HEK293 (cell line): Measurements from ENCODE around the gene OTP.
A peak's percentile ranks its signal among the peaks of the same experiment; 100 is the strongest.

Source experiments
- EGR2 ChIP-seq: fragments of 450-650 bp; formaldehyde crosslinking; IDR thresholded peaks from 2 replicates; pipeline ENCODE4 v1.5.1; 2016; ENCODE audit warnings: low read depth, missing biosample characterization, missing genetic modification characterization
- FEZF1 ChIP-seq: fragments of 450-650 bp; formaldehyde crosslinking; IDR thresholded peaks from 2 replicates; pipeline ENCODE4 v1.5.1; 2016; ENCODE audit warnings: missing biosample characterization, missing genetic modification characterization
- GLI2 ChIP-seq: fragments of 450-650 bp; formaldehyde crosslinking; IDR thresholded peaks from 2 replicates; pipeline ENCODE4; 2017; ENCODE audit warnings: missing biosample characterization, missing genetic modification characterization, low read depth, borderline replicate concordance
- KLF7 ChIP-seq: fragments of 450-650 bp; formaldehyde crosslinking; IDR thresholded peaks from 2 replicates; pipeline ENCODE4 v1.5.1; 2016; ENCODE audit warnings: missing biosample characterization, missing genetic modification characterization, borderline replicate concordance
- KLF9 ChIP-seq: fragments of 450-650 bp; formaldehyde crosslinking; IDR thresholded peaks from 2 replicates; pipeline ENCODE4 v1.5.1; 2016; ENCODE audit warnings: missing biosample characterization, missing genetic modification characterization, low read depth
- REPIN1 ChIP-seq: fragments of 450-650 bp; formaldehyde crosslinking; IDR thresholded peaks from 2 replicates; pipeline ENCODE4 v1.5.1; 2017; ENCODE audit warnings: missing biosample characterization, missing genetic modification characterization, low read depth
- SCRT1 ChIP-seq: fragments of 450-650 bp; formaldehyde crosslinking; IDR thresholded peaks from 2 replicates; pipeline ENCODE4 v1.5.1; 2016; ENCODE audit warnings: missing biosample characterization, missing genetic modification characterization, borderline replicate concordance
- YY1 ChIP-seq: fragments of 450-650 bp; formaldehyde crosslinking; IDR thresholded peaks from 2 replicates; pipeline ENCODE4 v1.5.1; 2018; ENCODE audit warnings: missing biosample characterization, missing genetic modification characterization
- YY2 ChIP-seq: fragments of 450-650 bp; formaldehyde crosslinking; IDR thresholded peaks from 2 replicates; pipeline ENCODE4 v1.5.1; 2016; ENCODE audit warnings: missing biosample characterization, missing genetic modification characterization
- ZBTB17 ChIP-seq: fragments of 450-650 bp; formaldehyde crosslinking; IDR thresholded peaks from 2 replicates; pipeline ENCODE4 v1.5.1; 2016; ENCODE audit warnings: missing biosample characterization, missing genetic modification characterization
- ZNF112 ChIP-seq: fragments of 450-650 bp; formaldehyde crosslinking; IDR thresholded peaks from 2 replicates; pipeline ENCODE4 v1.5.0; 2017; ENCODE audit warnings: missing biosample characterization, missing genetic modification characterization
- ZNF114 ChIP-seq: fragments of 450-650 bp; formaldehyde crosslinking; IDR thresholded peaks from 2 replicates; pipeline ENCODE4 v1.5.0; 2017; ENCODE audit warnings: missing biosample characterization, missing genetic modification characterization
- ZNF157 ChIP-seq: fragments of 450-650 bp; formaldehyde crosslinking; IDR thresholded peaks from 2 replicates; pipeline ENCODE4 v1.5.1; 2016; ENCODE audit warnings: missing biosample characterization, missing genetic modification characterization
- ZNF175 ChIP-seq: fragments of 450-650 bp; formaldehyde crosslinking; IDR thresholded peaks from 2 replicates; pipeline ENCODE4 v1.5.1; 2016; ENCODE audit warnings: missing biosample characterization, missing genetic modification characterization
- ZNF24 ChIP-seq: fragments of 450-650 bp; formaldehyde crosslinking; IDR thresholded peaks from 2 replicates; pipeline ENCODE4 v1.5.1; 2016; ENCODE audit warnings: missing biosample characterization, missing genetic modification characterization
- ZNF274 ChIP-seq, 2 experiments: fragments of 200-500 bp in 1 of 2; fragments of 450-650 bp in 1 of 2; sonication (Bioruptor generic) in 1 of 2; formaldehyde crosslinking in 1 of 2; IDR thresholded peaks; 2 replicates each; pipeline versions ENCODE4 v1.5.1 to v1.6.1; 2014 to 2016; ENCODE audit warnings: borderline replicate concordance in 1 of 2, inconsistent platforms in 1 of 2, low read length in 1 of 2, missing biosample characterization in 1 of 2, missing genetic modification characterization in 1 of 2
- ZNF335 ChIP-seq: fragments of 450-650 bp; formaldehyde crosslinking; conservative IDR thresholded peaks from 2 replicates; pipeline ENCODE4 v1.5.1; 2016; ENCODE audit warnings: missing biosample characterization, missing genetic modification characterization
- ZNF341 ChIP-seq: fragments of 450-650 bp; formaldehyde crosslinking; IDR thresholded peaks from 2 replicates; pipeline ENCODE4; 2016; ENCODE audit warnings: low read depth, missing biosample characterization, missing genetic modification characterization
- ZNF433 ChIP-seq: fragments of 450-650 bp; formaldehyde crosslinking; IDR thresholded peaks from 2 replicates; pipeline ENCODE4 v1.5.1; 2016; ENCODE audit warnings: missing biosample characterization, missing genetic modification characterization, low read depth
- ZNF48 ChIP-seq: fragments of 450-650 bp; formaldehyde crosslinking; IDR thresholded peaks from 2 replicates; pipeline ENCODE4 v1.5.1; 2016; ENCODE audit warnings: missing biosample characterization, missing genetic modification characterization
- ZNF510 ChIP-seq: fragments of 450-650 bp; formaldehyde crosslinking; IDR thresholded peaks from 2 replicates; pipeline ENCODE4 v1.5.1; 2018; ENCODE audit warnings: mild to moderate bottlenecking, missing genetic modification characterization, missing biosample characterization; ENCODE audit not compliant: insufficient replicate concordance
- ZNF514 ChIP-seq: fragments of 450-650 bp; formaldehyde crosslinking; IDR thresholded peaks from 2 replicates; pipeline ENCODE4 v1.5.1; 2016; ENCODE audit warnings: missing biosample characterization, missing genetic modification characterization
- ZNF544 ChIP-seq: fragments of 450-650 bp; formaldehyde crosslinking; IDR thresholded peaks from 2 replicates; pipeline ENCODE4 v1.5.0; 2017; ENCODE audit warnings: missing biosample characterization, missing genetic modification characterization
- ZNF560 ChIP-seq: fragments of 450-650 bp; formaldehyde crosslinking; IDR thresholded peaks from 2 replicates; pipeline ENCODE4 v1.5.1; 2017; ENCODE audit warnings: missing biosample characterization, missing genetic modification characterization, borderline replicate concordance
- ZNF561 ChIP-seq: fragments of 450-650 bp; IDR thresholded peaks from 2 replicates; pipeline ENCODE4 v1.5.1; 2018; ENCODE audit warnings: missing biosample characterization, missing genetic modification characterization, borderline replicate concordance
- ZNF621 ChIP-seq: fragments of 450-650 bp; formaldehyde crosslinking; IDR thresholded peaks from 2 replicates; pipeline ENCODE4 v1.5.1; 2017; ENCODE audit warnings: missing biosample characterization, missing genetic modification characterization
- ZNF623 ChIP-seq: fragments of 450-650 bp; formaldehyde crosslinking; IDR thresholded peaks from 2 replicates; pipeline ENCODE4 v1.5.1; 2016; ENCODE audit warnings: missing biosample characterization, missing genetic modification characterization
- ZNF670 ChIP-seq: fragments of 450-650 bp; formaldehyde crosslinking; IDR thresholded peaks from 2 replicates; pipeline ENCODE4 v1.5.1; 2016; ENCODE audit warnings: missing biosample characterization, missing genetic modification characterization, low read depth
- ZNF768 ChIP-seq: fragments of 450-650 bp; formaldehyde crosslinking; IDR thresholded peaks from 2 replicates; pipeline ENCODE4 v1.5.1; 2018; ENCODE audit warnings: missing biosample characterization, mild to moderate bottlenecking, missing genetic modification characterization
- ZNF776 ChIP-seq: fragments of 450-650 bp; formaldehyde crosslinking; IDR thresholded peaks from 2 replicates; pipeline ENCODE4 v1.5.0; 2017; ENCODE audit warnings: missing biosample characterization, missing genetic modification characterization, borderline replicate concordance
- ZSCAN30 ChIP-seq: fragments of 450-650 bp; IDR thresholded peaks from 2 replicates; pipeline ENCODE4 v1.5.1; 2018; ENCODE audit warnings: missing biosample characterization, mild to moderate bottlenecking, missing genetic modification characterization, moderate library complexity
- ZXDB ChIP-seq: fragments of 450-650 bp; formaldehyde crosslinking; IDR thresholded peaks from 2 replicates; pipeline ENCODE4 v1.5.1; 2016; ENCODE audit warnings: missing biosample characterization, missing genetic modification characterization
- TF ChIP-seq, protein P1 (sequence below): fragments of 450-650 bp; formaldehyde crosslinking; IDR thresholded peaks from 2 replicates; pipeline ENCODE4 v1.5.1; 2016; ENCODE audit warnings: missing biosample characterization, missing genetic modification characterization
- TF ChIP-seq, protein P2 (sequence below): fragments of 450-650 bp; formaldehyde crosslinking; IDR thresholded peaks from 2 replicates; pipeline ENCODE4 v1.5.1; 2016; ENCODE audit warnings: missing biosample characterization, missing genetic modification characterization
- TF ChIP-seq, protein P3 (sequence below): fragments of 450-650 bp; formaldehyde crosslinking; IDR thresholded peaks from 2 replicates; pipeline ENCODE4 v1.5.1; 2017; ENCODE audit warnings: missing biosample characterization, missing genetic modification characterization
- TF ChIP-seq, protein P4 (sequence below): fragments of 450-650 bp; formaldehyde crosslinking; IDR thresholded peaks from 2 replicates; pipeline ENCODE4 v1.5.1; 2016; ENCODE audit warnings: missing biosample characterization, missing genetic modification characterization

The OTP gene

DNA sequence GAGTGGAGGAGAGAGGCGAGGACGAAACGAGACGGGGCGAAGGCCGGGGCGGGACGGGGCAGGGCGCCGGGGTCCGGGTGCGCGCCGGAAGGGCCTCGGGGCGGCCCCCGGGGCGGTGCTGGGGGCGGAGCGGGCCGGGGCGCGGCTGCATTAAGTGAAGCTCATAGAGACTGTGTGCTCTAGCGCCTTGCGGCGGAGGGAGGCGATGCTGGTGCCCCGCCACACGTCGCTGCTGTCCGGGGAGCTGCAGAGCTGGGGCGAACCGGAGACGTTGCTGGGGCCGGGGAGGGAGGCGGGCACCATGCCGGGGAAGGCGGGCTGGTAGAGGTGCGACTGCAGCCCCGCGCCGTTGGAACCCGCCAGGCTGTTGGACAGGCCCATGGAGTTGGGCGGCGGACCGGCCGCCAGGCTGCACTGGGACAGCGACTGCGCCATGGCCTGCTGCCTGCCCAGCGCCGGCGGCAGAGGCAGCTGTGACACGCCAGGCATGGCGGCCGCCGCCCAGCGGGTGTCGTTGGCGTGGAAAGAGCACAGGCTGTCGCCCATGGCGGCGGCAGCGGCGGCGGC is 8.3 kb downstream of the OTP start (continued):
- TF ChIP-seq ZNF621 (tag by site-specific recombination) (no peak), ZNF175 (tag by site-specific recombination) (no peak), ZNF510 (tag by site-specific recombination) (no peak), ZNF341 (tag by site-specific recombination) (peak; percentile 81), ZNF544 (tag by site-specific recombination) (no peak), ZNF623 (tag by site-specific recombination) (no peak), KLF7 (tag by site-specific recombination) (no peak; the same call in 1 of the 2 replicates), ZNF560 (no peak), ZXDB (tag by site-specific recombination) (no peak; the same call in 1 of the 2 replicates), ZBTB17 (tag by site-specific recombination) (peak; percentile 38; the same call in 1 of the 2 replicates), ZNF776 (tag by site-specific recombination) (no peak), ZNF274 (IDR thresholded peaks at IDR 0.05; ENCODE audit: low read length) (no peak), ZNF274 (tag by site-specific recombination; IDR thresholded peaks at IDR 0.05; ENCODE audit: borderline replicate concordance) (no peak), ZSCAN30 (tag by site-specific recombination) (peak; percentile 89), SCRT1 (tag by site-specific recombination) (no peak), EGR2 (tag by site-specific recombination) (no peak), FEZF1 (tag by site-specific recombination) (peak; percentile 75), ZNF157 (tag by site-specific recombination) (no peak), YY2 (tag by site-specific recombination) (peak; percentile 96), ZNF112 (tag by site-specific recombination) (no peak), YY1 (peak; percentile 94), ZNF514 (tag by site-specific recombination) (no peak), ZNF670 (tag by site-specific recombination) (no peak), ZNF24 (tag by site-specific recombination) (peak; percentile 20; the same call in 1 of the 2 replicates), ZNF768 (tag by site-specific recombination) (no peak; the same call in 1 of the 2 replicates), ZNF48 (tag by site-specific recombination) (no peak), ZNF561 (0 out of 2 replicates have a peak, but pooled peaks have one; percentile 20), ZNF433 (tag by site-specific recombination) (no peak), GLI2 (no peak), ZNF335 (tag by site-specific recombination) (no peak; the same call in 1 of the 2 replicates), REPIN1 (peak; percentile 47; the same call in 1 of the 2 replicates), ZNF114 (tag by site-specific recombination) (no peak), KLF9 (tag by site-specific recombination) (peak; percentile 51)
- TF ChIP-seq, protein P1, sequence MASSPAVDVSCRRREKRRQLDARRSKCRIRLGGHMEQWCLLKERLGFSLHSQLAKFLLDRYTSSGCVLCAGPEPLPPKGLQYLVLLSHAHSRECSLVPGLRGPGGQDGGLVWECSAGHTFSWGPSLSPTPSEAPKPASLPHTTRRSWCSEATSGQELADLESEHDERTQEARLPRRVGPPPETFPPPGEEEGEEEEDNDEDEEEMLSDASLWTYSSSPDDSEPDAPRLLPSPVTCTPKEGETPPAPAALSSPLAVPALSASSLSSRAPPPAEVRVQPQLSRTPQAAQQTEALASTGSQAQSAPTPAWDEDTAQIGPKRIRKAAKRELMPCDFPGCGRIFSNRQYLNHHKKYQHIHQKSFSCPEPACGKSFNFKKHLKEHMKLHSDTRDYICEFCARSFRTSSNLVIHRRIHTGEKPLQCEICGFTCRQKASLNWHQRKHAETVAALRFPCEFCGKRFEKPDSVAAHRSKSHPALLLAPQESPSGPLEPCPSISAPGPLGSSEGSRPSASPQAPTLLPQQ (tag by site-specific recombination), result peak; percentile 74
- TF ChIP-seq, protein P2, sequence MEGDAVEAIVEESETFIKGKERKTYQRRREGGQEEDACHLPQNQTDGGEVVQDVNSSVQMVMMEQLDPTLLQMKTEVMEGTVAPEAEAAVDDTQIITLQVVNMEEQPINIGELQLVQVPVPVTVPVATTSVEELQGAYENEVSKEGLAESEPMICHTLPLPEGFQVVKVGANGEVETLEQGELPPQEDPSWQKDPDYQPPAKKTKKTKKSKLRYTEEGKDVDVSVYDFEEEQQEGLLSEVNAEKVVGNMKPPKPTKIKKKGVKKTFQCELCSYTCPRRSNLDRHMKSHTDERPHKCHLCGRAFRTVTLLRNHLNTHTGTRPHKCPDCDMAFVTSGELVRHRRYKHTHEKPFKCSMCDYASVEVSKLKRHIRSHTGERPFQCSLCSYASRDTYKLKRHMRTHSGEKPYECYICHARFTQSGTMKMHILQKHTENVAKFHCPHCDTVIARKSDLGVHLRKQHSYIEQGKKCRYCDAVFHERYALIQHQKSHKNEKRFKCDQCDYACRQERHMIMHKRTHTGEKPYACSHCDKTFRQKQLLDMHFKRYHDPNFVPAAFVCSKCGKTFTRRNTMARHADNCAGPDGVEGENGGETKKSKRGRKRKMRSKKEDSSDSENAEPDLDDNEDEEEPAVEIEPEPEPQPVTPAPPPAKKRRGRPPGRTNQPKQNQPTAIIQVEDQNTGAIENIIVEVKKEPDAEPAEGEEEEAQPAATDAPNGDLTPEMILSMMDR (tag by site-specific recombination), result peak; percentile 86
- TF ChIP-seq, protein P3, sequence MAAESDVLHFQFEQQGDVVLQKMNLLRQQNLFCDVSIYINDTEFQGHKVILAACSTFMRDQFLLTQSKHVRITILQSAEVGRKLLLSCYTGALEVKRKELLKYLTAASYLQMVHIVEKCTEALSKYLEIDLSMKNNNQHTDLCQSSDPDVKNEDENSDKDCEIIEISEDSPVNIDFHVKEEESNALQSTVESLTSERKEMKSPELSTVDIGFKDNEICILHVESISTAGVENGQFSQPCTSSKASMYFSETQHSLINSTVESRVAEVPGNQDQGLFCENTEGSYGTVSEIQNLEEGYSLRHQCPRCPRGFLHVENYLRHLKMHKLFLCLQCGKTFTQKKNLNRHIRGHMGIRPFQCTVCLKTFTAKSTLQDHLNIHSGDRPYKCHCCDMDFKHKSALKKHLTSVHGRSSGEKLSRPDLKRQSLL (tag by site-specific recombination), result peak; percentile 99
- TF ChIP-seq, protein P4, sequence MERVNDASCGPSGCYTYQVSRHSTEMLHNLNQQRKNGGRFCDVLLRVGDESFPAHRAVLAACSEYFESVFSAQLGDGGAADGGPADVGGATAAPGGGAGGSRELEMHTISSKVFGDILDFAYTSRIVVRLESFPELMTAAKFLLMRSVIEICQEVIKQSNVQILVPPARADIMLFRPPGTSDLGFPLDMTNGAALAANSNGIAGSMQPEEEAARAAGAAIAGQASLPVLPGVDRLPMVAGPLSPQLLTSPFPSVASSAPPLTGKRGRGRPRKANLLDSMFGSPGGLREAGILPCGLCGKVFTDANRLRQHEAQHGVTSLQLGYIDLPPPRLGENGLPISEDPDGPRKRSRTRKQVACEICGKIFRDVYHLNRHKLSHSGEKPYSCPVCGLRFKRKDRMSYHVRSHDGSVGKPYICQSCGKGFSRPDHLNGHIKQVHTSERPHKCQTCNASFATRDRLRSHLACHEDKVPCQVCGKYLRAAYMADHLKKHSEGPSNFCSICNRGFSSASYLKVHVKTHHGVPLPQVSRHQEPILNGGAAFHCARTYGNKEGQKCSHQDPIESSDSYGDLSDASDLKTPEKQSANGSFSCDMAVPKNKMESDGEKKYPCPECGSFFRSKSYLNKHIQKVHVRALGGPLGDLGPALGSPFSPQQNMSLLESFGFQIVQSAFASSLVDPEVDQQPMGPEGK (tag by site-specific recombination), result peak; percentile 54
